H1 (cell line): ENCODE measurements around the gene NOLC1. TPM values are rescaled to one million over a fixed set of nuclear protein-coding genes. Genes with fewer than 3 reads are reported as not detected.

Experiments
- GABPA ChIP-seq: IDR thresholded peaks from 2 replicates; pipeline ENCODE4 v1.6.1; 2011; ENCODE audit warnings: mild to moderate bottlenecking, low read length, moderate library complexity, borderline replicate concordance; ENCODE audit not compliant: insufficient read depth
- JUN ChIP-seq: IDR thresholded peaks from 2 replicates; pipeline ENCODE4 v1.6.1; 2011; ENCODE audit warnings: low read depth, mild to moderate bottlenecking, improper control_type of control experiment, low read length
- RAD21 ChIP-seq, 2 experiments: IDR thresholded peaks in 1 of 2; conservative IDR thresholded peaks in 1 of 2; 2 replicates each; pipeline ENCODE4 v1.6.1; 2011; ENCODE audit warnings: low read depth in 2 of 2, low read length in 2 of 2, improper control_type of control experiment in 1 of 2, inconsistent platforms in 1 of 2, mild to moderate bottlenecking in 1 of 2, moderate library complexity in 1 of 2
- polyA plus RNA-seq, 7 experiments: library from polyadenylated mRNA; depleted of rRNA in 3 of 7; stranded (reverse) in 5 of 7; unstranded in 2 of 7; fragments of >200 nt in 5 of 7; fragments of 200-250 nt in 2 of 7; gene quantifications; 1 replicate in 5 of 7; 2 replicates in 1 of 7; 4 replicates in 1 of 7; pipeline versions ENCODE4 v1.2.1 to v1.2.3, GENCODE V29; 2011 to 2013; ENCODE audit warnings: missing spikeins in 2 of 7, mixed read lengths in 2 of 7
- total RNA-seq: library from RNA; stranded (reverse); fragmentation: NEBNext Ultra II Directional; extraction: Animal tissue kit (Norgen Biotek cat#: 25700); gene quantifications from 2 replicates; pipeline ENCODE4 v1.2.1, GENCODE V29; 2021
- TF ChIP-seq, protein P1 (sequence below), 3 experiments: IDR thresholded peaks; 1 replicate in 2 of 3; 2 replicates in 1 of 3; pipeline versions ENCODE4 v1.5.1 to v1.6.1; 2011; ENCODE audit warnings: low read length in 3 of 3, mild to moderate bottlenecking in 3 of 3, inconsistent platforms in 2 of 3, low read depth in 1 of 3, moderate library complexity in 1 of 3; ENCODE audit not compliant: insufficient read depth in 1 of 3; ENCODE audit errors: control extremely low read depth in 1 of 3
- TF ChIP-seq, protein P2 (sequence below): IDR thresholded peaks from 2 replicates; pipeline ENCODE4 v1.6.1; 2011; ENCODE audit warnings: low read length, improper control_type of control experiment
- TF ChIP-seq, protein P3 (sequence below): fragments of 300-600 bp; sonication (generic); IDR thresholded peaks from 2 replicates; pipeline ENCODE4 v1.7.1; 2012; ENCODE audit warnings: low read length, moderate library complexity, mild to moderate bottlenecking, inconsistent platforms; ENCODE audit not compliant: insufficient replicate concordance
- TF ChIP-seq, protein P4 (sequence below): IDR thresholded peaks from 2 replicates; pipeline ENCODE4 v1.6.1; 2012; ENCODE audit warnings: inconsistent platforms

NOLC1 gene
- total and polyA plus RNA-seq, 2 of the 8 experiments (the other 6 are each of a cell fraction or from before 2014, with no cell fraction given), result 86.3 to 191 TPM

DNA sequence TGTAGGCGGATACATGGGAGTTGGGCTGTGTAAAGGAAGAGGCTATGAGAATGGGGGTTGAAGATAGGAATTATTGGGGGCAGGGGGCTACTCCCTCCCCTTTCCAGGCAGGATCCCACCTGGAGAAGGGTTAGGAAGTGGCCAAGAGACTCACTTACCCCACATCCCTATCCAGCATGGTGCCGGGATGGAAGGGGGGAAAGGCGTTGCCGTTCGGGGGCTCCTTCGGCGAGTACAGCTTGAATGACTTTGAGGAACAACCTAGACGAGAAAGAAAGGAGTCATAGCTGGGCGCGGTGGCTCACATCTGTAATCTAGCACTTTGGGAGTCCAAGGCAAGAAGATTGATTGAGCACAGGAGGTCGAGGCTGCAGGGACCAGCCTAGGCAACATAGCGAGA lies 40.9 kb upstream of the NOLC1 start (continued):
- TF ChIP-seq, protein P1, sequence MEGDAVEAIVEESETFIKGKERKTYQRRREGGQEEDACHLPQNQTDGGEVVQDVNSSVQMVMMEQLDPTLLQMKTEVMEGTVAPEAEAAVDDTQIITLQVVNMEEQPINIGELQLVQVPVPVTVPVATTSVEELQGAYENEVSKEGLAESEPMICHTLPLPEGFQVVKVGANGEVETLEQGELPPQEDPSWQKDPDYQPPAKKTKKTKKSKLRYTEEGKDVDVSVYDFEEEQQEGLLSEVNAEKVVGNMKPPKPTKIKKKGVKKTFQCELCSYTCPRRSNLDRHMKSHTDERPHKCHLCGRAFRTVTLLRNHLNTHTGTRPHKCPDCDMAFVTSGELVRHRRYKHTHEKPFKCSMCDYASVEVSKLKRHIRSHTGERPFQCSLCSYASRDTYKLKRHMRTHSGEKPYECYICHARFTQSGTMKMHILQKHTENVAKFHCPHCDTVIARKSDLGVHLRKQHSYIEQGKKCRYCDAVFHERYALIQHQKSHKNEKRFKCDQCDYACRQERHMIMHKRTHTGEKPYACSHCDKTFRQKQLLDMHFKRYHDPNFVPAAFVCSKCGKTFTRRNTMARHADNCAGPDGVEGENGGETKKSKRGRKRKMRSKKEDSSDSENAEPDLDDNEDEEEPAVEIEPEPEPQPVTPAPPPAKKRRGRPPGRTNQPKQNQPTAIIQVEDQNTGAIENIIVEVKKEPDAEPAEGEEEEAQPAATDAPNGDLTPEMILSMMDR (IDR thresholded peaks at IDR 0.05; ENCODE audit: control extremely low read depth in 1 of 3, insufficient read depth in 1 of 3, low read depth in 1 of 3, low read length in 3 of 3), result no peak
- TF ChIP-seq JUN, result no peak
- TF ChIP-seq GABPA, result no peak
- TF ChIP-seq, protein P2, sequence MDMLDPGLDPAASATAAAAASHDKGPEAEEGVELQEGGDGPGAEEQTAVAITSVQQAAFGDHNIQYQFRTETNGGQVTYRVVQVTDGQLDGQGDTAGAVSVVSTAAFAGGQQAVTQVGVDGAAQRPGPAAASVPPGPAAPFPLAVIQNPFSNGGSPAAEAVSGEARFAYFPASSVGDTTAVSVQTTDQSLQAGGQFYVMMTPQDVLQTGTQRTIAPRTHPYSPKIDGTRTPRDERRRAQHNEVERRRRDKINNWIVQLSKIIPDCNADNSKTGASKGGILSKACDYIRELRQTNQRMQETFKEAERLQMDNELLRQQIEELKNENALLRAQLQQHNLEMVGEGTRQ, result no peak
- TF ChIP-seq, protein P3, sequence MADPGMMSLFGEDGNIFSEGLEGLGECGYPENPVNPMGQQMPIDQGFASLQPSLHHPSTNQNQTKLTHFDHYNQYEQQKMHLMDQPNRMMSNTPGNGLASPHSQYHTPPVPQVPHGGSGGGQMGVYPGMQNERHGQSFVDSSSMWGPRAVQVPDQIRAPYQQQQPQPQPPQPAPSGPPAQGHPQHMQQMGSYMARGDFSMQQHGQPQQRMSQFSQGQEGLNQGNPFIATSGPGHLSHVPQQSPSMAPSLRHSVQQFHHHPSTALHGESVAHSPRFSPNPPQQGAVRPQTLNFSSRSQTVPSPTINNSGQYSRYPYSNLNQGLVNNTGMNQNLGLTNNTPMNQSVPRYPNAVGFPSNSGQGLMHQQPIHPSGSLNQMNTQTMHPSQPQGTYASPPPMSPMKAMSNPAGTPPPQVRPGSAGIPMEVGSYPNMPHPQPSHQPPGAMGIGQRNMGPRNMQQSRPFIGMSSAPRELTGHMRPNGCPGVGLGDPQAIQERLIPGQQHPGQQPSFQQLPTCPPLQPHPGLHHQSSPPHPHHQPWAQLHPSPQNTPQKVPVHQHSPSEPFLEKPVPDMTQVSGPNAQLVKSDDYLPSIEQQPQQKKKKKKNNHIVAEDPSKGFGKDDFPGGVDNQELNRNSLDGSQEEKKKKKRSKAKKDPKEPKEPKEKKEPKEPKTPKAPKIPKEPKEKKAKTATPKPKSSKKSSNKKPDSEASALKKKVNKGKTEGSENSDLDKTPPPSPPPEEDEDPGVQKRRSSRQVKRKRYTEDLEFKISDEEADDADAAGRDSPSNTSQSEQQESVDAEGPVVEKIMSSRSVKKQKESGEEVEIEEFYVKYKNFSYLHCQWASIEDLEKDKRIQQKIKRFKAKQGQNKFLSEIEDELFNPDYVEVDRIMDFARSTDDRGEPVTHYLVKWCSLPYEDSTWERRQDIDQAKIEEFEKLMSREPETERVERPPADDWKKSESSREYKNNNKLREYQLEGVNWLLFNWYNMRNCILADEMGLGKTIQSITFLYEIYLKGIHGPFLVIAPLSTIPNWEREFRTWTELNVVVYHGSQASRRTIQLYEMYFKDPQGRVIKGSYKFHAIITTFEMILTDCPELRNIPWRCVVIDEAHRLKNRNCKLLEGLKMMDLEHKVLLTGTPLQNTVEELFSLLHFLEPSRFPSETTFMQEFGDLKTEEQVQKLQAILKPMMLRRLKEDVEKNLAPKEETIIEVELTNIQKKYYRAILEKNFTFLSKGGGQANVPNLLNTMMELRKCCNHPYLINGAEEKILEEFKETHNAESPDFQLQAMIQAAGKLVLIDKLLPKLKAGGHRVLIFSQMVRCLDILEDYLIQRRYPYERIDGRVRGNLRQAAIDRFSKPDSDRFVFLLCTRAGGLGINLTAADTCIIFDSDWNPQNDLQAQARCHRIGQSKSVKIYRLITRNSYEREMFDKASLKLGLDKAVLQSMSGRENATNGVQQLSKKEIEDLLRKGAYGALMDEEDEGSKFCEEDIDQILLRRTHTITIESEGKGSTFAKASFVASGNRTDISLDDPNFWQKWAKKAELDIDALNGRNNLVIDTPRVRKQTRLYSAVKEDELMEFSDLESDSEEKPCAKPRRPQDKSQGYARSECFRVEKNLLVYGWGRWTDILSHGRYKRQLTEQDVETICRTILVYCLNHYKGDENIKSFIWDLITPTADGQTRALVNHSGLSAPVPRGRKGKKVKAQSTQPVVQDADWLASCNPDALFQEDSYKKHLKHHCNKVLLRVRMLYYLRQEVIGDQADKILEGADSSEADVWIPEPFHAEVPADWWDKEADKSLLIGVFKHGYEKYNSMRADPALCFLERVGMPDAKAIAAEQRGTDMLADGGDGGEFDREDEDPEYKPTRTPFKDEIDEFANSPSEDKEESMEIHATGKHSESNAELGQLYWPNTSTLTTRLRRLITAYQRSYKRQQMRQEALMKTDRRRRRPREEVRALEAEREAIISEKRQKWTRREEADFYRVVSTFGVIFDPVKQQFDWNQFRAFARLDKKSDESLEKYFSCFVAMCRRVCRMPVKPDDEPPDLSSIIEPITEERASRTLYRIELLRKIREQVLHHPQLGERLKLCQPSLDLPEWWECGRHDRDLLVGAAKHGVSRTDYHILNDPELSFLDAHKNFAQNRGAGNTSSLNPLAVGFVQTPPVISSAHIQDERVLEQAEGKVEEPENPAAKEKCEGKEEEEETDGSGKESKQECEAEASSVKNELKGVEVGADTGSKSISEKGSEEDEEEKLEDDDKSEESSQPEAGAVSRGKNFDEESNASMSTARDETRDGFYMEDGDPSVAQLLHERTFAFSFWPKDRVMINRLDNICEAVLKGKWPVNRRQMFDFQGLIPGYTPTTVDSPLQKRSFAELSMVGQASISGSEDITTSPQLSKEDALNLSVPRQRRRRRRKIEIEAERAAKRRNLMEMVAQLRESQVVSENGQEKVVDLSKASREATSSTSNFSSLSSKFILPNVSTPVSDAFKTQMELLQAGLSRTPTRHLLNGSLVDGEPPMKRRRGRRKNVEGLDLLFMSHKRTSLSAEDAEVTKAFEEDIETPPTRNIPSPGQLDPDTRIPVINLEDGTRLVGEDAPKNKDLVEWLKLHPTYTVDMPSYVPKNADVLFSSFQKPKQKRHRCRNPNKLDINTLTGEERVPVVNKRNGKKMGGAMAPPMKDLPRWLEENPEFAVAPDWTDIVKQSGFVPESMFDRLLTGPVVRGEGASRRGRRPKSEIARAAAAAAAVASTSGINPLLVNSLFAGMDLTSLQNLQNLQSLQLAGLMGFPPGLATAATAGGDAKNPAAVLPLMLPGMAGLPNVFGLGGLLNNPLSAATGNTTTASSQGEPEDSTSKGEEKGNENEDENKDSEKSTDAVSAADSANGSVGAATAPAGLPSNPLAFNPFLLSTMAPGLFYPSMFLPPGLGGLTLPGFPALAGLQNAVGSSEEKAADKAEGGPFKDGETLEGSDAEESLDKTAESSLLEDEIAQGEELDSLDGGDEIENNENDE, result no peak
- TF ChIP-seq, protein P4, sequence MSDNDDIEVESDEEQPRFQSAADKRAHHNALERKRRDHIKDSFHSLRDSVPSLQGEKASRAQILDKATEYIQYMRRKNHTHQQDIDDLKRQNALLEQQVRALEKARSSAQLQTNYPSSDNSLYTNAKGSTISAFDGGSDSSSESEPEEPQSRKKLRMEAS, result no peak
- no peak for TF ChIP-seq RAD21 (IDR thresholded peaks at IDR 0.05 in 1 of 2, conservative IDR thresholded peaks at IDR 0.05 in 1 of 2; ENCODE audit: low read depth in 2 of 2, low read length in 2 of 2)
